Small intestine (tissue), 7 donors: Measurements from ENCODE around the gene ZNF519. TPM values are rescaled to one million over a fixed set of nuclear protein-coding genes. Genes with fewer than 3 reads are reported as not detected.
"Not testable (repeated sequence)": the region's sequence is repeated elsewhere in the genome, so short reads cannot be mapped to it uniquely, and the experiment has no call there.

Experiments
- DNase-seq, 2 donors: peaks; one replicate each; pipeline versions ENCODE4 v3.0.0 to v3.0.0-alpha.2; 2013
- FAIRE-seq: peaks from 2 replicates; lab custom pipeline; 2012; peaks lifted over from hg19 to GRCh38; lab: Jason Lieb, UNC
- H3K27ac ChIP-seq, 3 donors: one replicate each; pipeline ENCODE4 v1.5.1; 2013; ENCODE audit warnings: low read length in 2 of 3, mild to moderate bottlenecking in 2 of 3, control low read depth in 1 of 3, inconsistent platforms in 1 of 3, low read depth in 1 of 3, moderate library complexity in 1 of 3
- H3K27me3 ChIP-seq, 3 donors: one replicate each; pipeline ENCODE4 v1.6.1; 2013; ENCODE audit warnings: low read length in 3 of 3, inconsistent platforms in 1 of 3; ENCODE audit not compliant: control insufficient read depth in 3 of 3, insufficient read depth in 3 of 3
- H3K36me3 ChIP-seq, 3 donors: one replicate each; pipeline ENCODE4 v1.6.1; 2013; ENCODE audit warnings: low read length in 3 of 3, inconsistent platforms in 1 of 3, low read depth in 1 of 3, mild to moderate bottlenecking in 1 of 3, moderate library complexity in 1 of 3; ENCODE audit not compliant: control insufficient read depth in 3 of 3, insufficient read depth in 2 of 3
- H3K4me1 ChIP-seq, 3 donors: one replicate each; pipeline ENCODE4 v1.6.1; 2013; ENCODE audit warnings: low read length in 2 of 3, inconsistent platforms in 1 of 3, low read depth in 1 of 3, mild to moderate bottlenecking in 1 of 3, moderate library complexity in 1 of 3; ENCODE audit not compliant: control insufficient read depth in 3 of 3, insufficient read depth in 2 of 3
- H3K4me3 ChIP-seq, 3 donors: one replicate each; pipeline ENCODE4 v1.5.1; 2013; ENCODE audit warnings: low read length in 3 of 3, control low read depth in 1 of 3, inconsistent platforms in 1 of 3, low read depth in 1 of 3, mild to moderate bottlenecking in 1 of 3, moderate library complexity in 1 of 3
- H3K9me3 ChIP-seq, 2 donors: one replicate each; pipeline ENCODE4 v1.6.1; 2013; ENCODE audit warnings: low read depth in 1 of 2, low read length in 1 of 2; ENCODE audit not compliant: control insufficient read depth in 2 of 2, insufficient read depth in 1 of 2
- WGBS, 3 donors: extraction: QIAGEN DNeasy Blood & Tissue Kit; methylation state at CpG; one replicate each; pipeline ENCODE4 v1.1.7; 2013; 5-methylcytosine and 5-hydroxymethylcytosine counted together
- polyA plus RNA-seq, 4 donors: library from polyadenylated mRNA; stranded (reverse) in 3 of 4; unstranded in 1 of 4; fragments of 200-250 nt in 3 of 4; fragments of 120-200 nt in 1 of 4; gene quantifications; one replicate each; pipeline versions ENCODE4 v1.2.1 to v1.2.3, GENCODE V29; 2013
- donor health status: healthy with polysubstance abuse.
- donor health status: control.
- donor health status: control.
- donor health status: Bipolar disorder and iron deficiency.
- donor health status: healthy.

ZNF519 gene
- polyA plus RNA-seq, 4 donors = under 0.01 to 7.2 (median 2.3) TPM; not detected in 1

DNA sequence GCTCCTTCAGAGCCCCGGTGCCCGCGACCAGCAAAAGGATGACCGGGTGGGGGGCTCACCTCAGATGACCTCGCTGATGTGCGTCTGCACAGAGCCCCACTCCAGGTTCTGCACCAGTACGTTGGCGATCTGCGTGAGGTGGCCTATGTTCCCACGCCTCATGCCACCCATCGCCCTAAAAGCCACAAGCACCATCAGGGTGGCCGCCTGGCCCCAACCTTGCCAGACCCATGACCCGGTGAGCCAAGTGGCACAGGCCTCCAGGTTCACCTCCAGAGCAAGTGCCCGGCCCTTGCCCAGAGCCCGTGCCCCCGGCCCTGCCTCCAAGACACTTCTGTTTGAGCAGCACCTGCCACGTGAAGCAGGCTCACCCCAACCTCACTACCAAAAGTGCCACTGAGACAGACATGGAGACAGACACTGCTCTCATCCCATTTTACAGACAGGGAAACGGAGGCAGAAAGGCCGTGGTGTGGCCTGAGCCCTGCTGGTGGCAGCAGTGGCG is 17.7 kb upstream of the ZNF519 start:
- not testable (repeated sequence) for H3K9me3 ChIP-seq, FAIRE-seq, H3K4me1 ChIP-seq, H3K27ac ChIP-seq, H3K27me3 ChIP-seq, H3K4me3 ChIP-seq, DNase-seq, H3K36me3 ChIP-seq
- 92 to 93% (median 92%) methylated on average over 16 to 20 of the region's 20 CpGs for WGBS, 3 donors

DNA sequence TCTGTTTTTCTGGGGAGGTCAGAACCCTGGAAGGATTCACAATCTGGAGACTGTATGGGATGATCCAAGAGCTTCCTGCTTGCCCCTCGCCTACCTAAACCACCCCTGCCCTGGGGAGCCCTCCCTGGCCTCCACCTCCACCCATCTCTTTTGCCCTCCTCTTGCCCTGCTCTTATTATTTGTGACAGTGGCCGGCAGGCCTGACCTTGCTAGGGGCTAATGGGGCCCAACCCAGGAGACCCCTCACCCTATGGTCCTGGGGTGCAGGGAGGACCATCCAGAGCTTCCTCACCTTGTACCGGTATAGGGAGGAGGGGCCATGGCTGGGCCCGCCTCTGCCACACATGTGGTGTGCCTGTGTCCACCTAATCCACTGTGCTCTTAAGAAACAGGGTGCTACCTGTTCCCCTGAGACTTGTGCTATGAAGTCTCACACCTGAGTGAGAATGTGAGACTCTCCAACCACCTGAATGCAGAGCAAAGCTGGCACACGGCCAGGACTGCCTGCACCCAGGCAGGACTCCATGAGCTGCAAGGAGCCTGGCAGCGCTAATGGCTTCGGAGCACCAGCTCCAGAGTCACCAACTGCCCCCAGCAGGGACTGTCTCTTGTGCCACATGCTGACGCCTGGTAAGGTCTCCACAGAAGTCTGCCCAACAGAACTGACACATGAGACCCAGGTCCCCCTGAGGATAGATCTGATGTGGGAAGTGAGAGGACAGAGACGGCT is 17.1 kb upstream of the ZNF519 start:
- H3K27me3 ChIP-seq, H3K4me3 ChIP-seq, DNase-seq, H3K9me3 ChIP-seq, H3K4me1 ChIP-seq, FAIRE-seq, H3K36me3 ChIP-seq, H3K27ac ChIP-seq: not testable (repeated sequence)
- 75 to 80% (median 78%) methylated on average over 8 to 9 of the region's 9 CpGs for WGBS, 3 donors

DNA sequence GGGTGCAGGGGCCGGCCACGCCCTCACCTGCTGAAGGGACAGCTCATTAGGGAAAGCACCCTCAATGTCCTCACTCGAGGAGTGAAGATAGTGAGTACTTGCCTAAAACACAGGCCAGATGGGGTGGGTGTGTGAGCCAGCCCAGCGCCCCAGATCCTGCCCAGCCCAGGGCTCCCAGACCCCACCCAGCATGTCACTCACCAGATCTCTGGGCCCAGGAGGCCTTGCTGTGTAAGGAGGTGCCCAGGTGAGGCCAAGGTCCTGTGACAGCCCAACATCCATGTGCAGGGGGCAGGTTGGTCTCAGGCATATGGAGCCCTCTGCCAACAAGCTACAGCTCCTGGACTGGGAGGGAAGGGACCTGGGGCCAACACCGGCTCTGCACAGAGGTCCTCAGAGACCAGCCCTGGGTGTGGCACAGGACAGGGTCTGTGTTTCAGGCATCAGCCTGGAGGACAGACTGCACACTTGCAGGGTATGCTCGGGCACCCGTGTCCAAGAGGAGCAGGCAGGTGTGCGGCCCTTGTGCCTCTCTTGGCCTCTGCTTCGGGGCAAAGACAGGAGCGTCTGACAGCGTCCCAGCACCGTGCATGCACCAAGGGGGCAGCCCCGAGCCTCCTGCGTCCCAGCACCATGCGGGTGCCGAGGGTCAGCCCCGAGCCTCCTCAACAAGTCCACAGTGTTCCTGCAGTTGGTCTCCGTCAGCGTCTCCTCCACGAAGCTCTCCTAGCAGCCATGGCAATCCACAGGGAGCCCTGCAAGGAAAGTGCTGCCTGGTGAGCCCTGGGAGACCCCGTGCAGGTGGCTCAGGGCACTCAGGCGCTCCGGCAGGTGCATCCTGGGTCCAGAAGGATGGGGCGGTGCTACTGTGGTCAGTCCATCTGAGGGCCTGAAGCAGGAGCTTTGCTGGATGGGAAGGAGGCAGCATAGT is 16.0 kb upstream of the ZNF519 start:
- not testable (repeated sequence) for FAIRE-seq

DNA sequence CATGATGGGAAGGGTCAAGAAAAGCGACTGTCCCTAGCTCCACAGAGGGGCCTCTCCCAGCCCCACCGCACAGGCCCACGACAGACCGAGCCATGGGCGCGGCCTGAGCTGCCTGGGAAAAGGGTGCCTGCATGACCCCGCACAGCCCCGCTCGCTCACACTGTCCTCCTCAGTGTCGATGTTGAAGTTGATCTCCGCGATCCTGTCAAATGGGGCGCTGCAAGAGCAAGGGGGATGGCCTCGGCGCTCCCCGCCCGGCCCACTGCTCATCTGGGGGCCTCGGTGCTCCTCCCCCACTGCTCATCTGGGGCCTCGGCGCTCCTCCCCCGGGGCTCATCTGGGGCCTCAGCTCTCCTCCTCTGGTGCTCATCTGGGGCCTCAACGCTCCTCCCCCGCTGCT is 14.5 kb upstream of the ZNF519 start:
- not testable (repeated sequence) for DNase-seq, H3K27ac ChIP-seq, H3K9me3 ChIP-seq, H3K27me3 ChIP-seq, H3K36me3 ChIP-seq, H3K4me3 ChIP-seq, FAIRE-seq, H3K4me1 ChIP-seq
- WGBS, 3 donors = 87 to 88% (median 87%) methylated on average over 18 to 23 of the region's 23 CpGs

More for the DNA sequence above, 16.0 kb upstream of the ZNF519 start:
- not testable (repeated sequence) for H3K27me3 ChIP-seq, H3K4me3 ChIP-seq, H3K4me1 ChIP-seq, H3K27ac ChIP-seq, DNase-seq, H3K9me3 ChIP-seq, H3K36me3 ChIP-seq
- 77 to 85% (median 82%) methylated on average over 22 to 24 of the region's 24 CpGs for WGBS, 3 donors

DNA sequence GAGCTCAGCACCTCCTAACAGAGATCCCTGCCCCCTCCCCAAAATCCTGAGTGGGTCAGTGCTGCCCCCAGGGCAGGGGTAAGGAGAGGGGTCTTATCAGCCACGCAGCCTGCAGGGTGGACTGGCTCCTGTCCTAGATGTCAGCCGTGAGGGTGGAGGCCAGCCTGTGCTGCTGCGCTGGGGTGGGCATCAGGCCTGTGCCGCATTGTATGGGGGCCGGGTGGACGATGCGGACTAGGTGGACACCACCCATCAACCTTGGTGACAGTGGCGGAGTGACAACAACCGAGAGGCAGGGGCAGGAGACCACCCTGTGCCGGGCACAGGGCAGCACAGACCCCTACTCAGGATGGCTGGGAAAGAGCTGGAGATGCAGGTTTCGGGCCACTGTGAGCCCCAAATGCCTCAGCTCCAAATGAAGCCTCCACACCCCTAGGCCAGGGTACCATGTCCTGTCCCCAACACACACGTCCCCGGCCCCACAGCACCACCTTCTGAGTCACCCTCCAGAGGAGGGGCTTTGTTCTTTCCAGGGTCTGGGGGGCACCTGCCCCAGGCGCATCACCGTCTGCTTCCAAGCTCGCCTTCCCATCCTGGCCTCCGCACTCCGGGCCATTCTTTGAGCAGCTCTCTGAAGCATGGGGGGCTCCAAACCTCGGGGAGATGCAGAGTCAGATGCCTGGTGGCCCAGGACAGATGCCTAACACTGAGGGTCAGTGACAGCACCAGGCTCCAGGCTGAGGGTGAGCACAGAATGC is 13.5 kb upstream of the ZNF519 start:
- not testable (repeated sequence) for H3K36me3 ChIP-seq, H3K9me3 ChIP-seq, FAIRE-seq, H3K4me1 ChIP-seq, DNase-seq, H3K4me3 ChIP-seq, H3K27ac ChIP-seq, H3K27me3 ChIP-seq
- 75 to 79% (median 79%) methylated on average over 18 to 19 of the region's 19 CpGs for WGBS, 3 donors

DNA sequence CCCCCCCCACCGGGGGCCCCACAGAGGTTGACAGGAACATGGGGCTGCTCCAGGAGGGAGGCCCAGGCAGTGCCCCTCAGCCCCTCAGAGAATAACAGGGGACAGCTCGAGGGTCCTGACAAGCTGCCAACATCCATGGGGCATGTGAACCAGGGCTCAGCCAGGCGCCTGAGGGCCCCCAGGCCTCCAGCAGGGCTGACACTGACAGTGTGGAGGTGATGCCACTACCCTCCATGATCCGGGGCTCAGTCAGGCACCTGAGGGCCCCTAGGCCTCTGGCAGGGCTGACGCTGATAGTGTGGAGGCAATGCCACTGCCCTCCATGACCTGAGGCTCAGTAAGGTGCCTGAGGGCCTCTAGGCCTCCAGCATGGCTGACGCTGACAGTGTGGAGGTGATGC is 12.8 kb upstream of the ZNF519 start:
- H3K36me3 ChIP-seq, H3K9me3 ChIP-seq, H3K4me3 ChIP-seq, FAIRE-seq, DNase-seq, H3K27ac ChIP-seq, H3K4me1 ChIP-seq, H3K27me3 ChIP-seq: not testable (repeated sequence)
- 69 to 85% (median 82%) methylated on average over 5 to 6 of the region's 6 CpGs for WGBS, 3 donors

DNA sequence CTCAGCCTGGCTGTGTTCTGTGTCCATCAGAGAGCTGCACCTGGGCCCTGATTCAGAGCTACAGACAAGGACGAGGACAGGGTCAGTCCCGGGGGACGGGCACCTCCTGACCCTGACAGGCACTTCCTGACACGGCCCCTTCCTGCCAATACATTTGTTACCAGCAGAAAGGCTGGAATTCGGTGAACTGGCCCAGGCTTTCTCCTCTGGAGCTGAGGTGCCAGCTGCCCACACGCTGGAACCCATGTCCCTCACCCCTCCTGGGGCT is 12.3 kb upstream of the ZNF519 start:
- Histone ChIP-seq H3K4me1 (no peaks in the 10 kb centered on the region), H3K4me3 (no peak overlapping the region), H3K9me3 (no peaks in the 10 kb centered on the region), H3K27me3 (no peaks in the 10 kb centered on the region), H3K36me3 (no peaks in the 10 kb centered on the region), H3K27ac (no peak overlapping the region)
- WGBS, 3 donors = 76 to 88% (median 80%) methylated on average over 6 of the region's 6 CpGs
- DNase-seq (no peak), FAIRE-seq (no peak)
